22Rv1 (cell line): ENCODE measurements around the gene MICA.

Source experiments
- ZFX ChIP-seq: fragments of 450-650 bp; IDR thresholded peaks from 2 replicates; pipeline ENCODE4 v1.6.1; 2017; ENCODE audit warnings: antibody characterized with exemption, borderline replicate concordance
- TF ChIP-seq, protein P1 (sequence below): fragments of 450-650 bp; IDR thresholded peaks from 2 replicates; pipeline ENCODE4 v1.5.1; 2017; ENCODE audit warnings: mild to moderate bottlenecking

DNA sequence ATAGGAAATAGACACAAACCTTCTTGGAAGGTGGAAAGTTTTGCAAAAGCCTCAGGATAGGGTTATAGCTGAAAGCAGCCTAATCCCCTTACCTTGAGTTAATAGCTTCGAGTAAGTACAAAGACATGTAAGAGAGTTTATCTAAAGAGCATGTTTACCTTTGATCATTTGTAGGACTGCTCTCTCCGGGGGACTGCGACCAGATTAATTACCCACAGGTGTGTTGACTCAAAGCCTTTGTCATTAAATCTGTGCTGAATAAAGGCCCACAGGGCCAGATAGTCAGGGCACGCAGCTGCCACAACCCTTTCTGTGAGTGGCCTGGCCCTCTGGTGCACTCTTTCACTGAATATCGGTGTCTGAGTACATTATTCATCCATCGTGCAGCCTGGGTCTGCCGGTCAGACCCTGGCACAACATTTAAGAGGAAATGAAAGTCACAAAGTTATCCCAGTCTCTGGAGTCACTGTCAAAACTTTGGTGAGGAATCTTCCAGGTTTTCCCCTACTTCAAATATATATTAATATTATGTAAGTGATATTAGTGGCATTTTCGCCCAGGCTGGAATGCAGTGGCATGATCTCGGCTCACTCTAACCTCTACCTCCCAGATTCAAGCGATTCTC is 5.4 kb upstream of the MICA start:
- TF ChIP-seq, protein P1, sequence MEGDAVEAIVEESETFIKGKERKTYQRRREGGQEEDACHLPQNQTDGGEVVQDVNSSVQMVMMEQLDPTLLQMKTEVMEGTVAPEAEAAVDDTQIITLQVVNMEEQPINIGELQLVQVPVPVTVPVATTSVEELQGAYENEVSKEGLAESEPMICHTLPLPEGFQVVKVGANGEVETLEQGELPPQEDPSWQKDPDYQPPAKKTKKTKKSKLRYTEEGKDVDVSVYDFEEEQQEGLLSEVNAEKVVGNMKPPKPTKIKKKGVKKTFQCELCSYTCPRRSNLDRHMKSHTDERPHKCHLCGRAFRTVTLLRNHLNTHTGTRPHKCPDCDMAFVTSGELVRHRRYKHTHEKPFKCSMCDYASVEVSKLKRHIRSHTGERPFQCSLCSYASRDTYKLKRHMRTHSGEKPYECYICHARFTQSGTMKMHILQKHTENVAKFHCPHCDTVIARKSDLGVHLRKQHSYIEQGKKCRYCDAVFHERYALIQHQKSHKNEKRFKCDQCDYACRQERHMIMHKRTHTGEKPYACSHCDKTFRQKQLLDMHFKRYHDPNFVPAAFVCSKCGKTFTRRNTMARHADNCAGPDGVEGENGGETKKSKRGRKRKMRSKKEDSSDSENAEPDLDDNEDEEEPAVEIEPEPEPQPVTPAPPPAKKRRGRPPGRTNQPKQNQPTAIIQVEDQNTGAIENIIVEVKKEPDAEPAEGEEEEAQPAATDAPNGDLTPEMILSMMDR, result no peak
- no peak for TF ChIP-seq ZFX
